Sciatic nerve (tissue), 2 donors: ENCODE results near the gene RELA. TPM values are rescaled to one million over a fixed set of nuclear protein-coding genes. Genes with fewer than 3 reads are reported as not detected.
"Not testable (repeated sequence)": the region's sequence is repeated elsewhere in the genome, so short reads cannot be mapped to it uniquely, and the experiment has no call there.

ENCODE experiments used
- ATAC-seq: fragments of 200-7000 bp; cut with Tn5 transposase; one replicate; pipeline ENCODE4 v1.9.1; 2020; ENCODE audit warnings: mild to moderate bottlenecking, moderate library complexity
- DNase-seq: peaks from one replicate; pipeline ENCODE4 v3.0.0-alpha.2; 2020; ENCODE audit warnings: low spot score
- intact Hi-C: fragments of 100-400 bp; cut with DNase I; formaldehyde crosslinking; loops from one replicate; pipeline ENCODE4 v1.14.2; 2022
- total RNA-seq: library from RNA; stranded (reverse); fragmentation: NEBNext Ultra II Directional; extraction: Animal tissue kit (Norgen Biotek cat#: 25700); gene quantifications from one replicate; pipeline ENCODE4 v1.2.1, GENCODE V29; 2021
- donor health status: DM: no; HTN: no; CAD: no.
- donor health status: DM: no; HTN: no; CAD: no.

The RELA gene
- total RNA-seq, 1 donor from 2014 or later = 95.6 TPM

GRCh38 chr11:65651589-65652510 is 10.9 kb downstream of the RELA start:
- peak; percentile 40 for ATAC-seq
- DNase-seq = no peak
- intact Hi-C loops = no loop called here

GRCh38 chr11:65651339-65651588 is 11.5 kb downstream of the RELA start:
- intact Hi-C loops = no loop called here
- DNase-seq = no peak
- ATAC-seq = no peak

DNA sequence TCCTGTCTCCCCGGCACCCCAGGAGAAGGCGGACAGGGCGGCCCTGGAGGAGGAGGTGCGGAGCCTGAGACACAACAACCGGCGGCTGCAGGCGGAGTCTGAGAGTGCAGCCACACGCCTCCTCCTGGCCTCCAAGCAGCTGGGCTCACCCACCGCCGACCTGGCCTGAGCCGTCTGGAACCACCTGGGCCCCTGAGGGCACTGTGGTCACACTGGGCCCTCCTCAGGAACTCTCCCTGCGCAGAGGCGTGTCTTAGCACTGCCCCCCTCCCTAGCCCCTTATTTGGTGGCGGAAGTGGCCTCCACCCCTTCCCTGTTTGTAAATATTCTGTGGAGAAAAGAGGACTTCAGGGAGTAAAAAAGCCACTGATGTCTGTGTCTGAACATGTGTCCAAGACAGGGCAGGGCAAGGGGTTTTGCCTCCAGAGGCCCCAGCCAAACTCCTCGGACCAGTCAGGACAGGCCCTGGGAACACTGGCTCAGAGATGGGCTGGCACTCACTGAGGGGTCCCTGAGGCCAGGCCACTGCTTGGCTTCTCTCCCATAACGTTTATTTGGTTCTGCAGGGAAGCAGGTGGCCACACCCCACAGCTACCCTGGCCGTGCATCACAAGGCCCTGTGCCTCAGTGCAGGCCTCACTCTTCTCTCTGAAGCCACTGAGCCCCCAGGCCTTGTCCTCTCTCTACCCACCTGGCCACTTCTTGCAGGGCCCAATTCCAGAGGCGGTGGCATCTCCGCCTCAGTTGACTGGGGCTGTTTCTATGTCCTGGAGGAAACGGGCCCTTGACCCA is 12.0 kb downstream of the RELA start:
- intact Hi-C loops = no loop called here
- ATAC-seq (peak; percentile 9), DNase-seq (no peak)

DNA sequence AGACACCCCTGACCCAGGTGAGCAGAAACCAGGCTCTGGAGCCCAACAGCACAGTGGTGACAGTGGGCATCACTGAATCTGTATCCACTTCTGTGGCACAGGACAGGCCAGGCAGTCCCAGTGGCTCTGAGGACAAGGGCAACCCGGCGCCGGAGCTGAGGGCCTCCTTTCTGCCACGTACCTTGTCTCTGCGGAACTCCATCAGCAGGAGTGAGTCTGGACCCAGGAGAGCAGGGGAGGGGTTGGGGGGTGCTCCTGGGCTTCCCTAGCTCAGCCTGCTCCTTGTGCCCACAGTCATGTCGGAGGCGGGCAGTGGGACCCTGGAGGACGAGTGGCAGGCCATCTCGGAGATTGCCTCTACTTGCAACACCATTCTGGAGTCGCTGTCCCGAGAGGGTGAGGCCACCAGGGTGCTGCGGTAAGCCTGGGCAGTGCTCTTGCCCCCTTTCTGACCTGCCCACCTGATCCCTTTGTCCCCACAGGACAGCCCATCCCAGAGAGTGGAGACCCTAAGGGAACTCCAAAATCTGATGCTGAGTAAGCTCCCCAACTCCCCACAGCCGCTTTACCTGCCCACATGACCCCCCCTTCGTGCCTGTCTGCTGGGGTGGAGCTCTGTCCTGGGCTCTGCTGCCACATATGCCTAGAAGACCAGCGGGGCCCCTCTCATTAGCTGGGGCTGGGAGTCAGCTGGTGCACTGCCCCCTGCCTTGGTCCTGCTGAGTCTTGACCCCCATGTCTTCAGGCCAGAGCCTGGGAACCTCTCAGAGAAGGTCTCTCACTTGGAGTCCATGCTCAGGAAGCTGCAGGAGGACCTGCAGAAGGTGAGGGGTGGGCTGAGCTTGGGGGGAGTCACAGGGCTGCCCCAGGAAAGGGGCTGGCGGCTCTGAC is 12.8 kb downstream of the RELA start:
- intact Hi-C loops = no loop called here
- DNase-seq (peak; percentile 58), ATAC-seq (no peak)

- intact Hi-C loops = no loop called here
- no peak for DNase-seq
These were observed 13.7 kb downstream of the RELA start for GRCh38 chr11:65648997-65649493.

DNA sequence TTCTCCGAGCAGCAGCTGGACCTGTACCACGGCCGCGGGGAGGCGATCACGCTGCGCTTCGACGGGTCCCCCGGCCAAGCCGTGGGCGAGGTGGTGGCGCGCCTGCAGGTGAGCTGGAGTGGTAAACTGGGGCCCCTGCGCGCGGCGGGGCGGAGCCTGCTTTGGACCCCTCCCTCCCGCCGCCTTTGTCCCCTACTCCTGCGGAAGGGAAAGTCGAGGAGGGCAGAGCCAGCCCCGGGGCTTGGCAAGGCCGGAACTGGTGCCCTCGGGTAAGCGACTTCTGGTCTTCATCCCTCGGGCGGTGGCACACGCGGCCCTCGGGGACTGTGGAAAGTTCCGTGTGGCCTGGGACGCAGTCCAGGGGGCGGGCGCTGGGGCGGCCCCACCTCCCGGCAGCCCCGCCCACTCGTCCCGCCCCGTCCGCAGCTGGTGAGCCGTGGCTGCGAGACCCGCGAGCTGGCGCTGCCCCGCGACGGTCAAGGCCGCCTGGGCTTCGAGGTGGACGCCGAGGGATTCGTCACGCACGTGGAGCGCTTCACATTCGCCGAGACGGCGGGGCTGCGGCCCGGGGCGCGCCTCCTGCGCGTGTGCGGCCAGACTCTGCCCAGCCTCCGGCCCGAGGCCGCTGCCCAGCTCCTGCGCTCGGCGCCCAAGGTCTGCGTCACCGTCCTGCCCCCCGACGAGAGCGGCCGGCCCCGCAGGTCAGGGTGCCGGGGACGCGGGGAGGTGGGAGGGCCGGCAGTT is 15.6 kb downstream of the RELA start:
- DNase-seq = no peak
- no peak for ATAC-seq

More at GRCh38 chr11:65648997-65649493, 13.7 kb downstream of the RELA start:
- no peak for ATAC-seq

DNA sequence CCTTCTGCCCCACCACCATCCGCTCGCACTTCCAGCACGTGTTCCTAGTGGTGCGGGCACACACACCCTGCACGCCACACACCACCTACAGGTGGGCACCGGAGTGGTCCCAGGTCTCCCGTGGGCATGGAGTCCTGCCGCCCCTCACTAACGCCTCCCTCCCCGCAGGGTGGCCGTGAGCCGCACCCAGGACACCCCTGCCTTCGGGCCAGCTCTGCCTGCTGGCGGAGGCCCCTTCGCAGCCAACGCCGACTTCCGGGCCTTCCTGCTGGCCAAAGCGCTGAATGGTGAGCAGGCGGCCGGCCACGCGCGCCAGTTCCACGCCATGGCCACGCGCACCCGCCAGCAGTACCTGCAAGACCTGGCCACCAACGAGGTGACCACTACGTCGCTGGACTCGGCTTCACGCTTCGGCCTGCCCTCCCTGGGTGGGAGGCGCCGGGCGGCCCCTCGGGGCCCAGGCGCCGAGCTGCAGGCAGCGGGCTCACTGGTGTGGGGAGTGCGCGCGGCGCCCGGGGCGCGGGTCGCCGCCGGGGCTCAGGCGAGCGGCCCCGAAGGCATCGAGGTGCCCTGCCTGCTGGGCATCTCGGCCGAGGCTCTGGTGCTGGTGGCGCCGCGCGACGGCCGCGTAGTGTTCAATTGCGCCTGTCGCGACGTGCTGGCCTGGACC is 16.3 kb downstream of the RELA start:
- ATAC-seq (no peak), DNase-seq (no peak)
- intact Hi-C loops = no loop called here

More for the DNA sequence above, 15.6 kb downstream of the RELA start:
- intact Hi-C loops = no loop called here

DNA sequence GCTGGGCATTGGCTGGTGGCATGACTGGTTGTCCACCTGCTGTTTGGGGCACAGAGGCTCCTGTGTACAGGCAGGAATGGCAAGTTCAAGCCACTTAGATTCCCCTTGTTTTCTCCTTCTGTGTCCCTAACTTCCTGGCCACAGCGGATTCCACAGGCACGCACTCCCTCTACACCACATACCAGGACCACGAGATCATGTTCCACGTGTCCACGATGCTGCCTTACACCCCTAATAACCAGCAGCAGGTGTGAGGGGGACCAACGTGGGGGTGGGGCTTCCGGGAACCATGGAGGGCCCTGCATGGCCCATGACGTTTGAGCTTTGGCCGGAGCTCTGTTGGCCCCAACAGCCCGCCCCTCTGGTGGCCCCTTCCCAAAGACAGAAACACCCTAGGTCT is 17.0 kb downstream of the RELA start:
- intact Hi-C loops = no loop called here
- DNase-seq (no peak), ATAC-seq (no peak)

DNA sequence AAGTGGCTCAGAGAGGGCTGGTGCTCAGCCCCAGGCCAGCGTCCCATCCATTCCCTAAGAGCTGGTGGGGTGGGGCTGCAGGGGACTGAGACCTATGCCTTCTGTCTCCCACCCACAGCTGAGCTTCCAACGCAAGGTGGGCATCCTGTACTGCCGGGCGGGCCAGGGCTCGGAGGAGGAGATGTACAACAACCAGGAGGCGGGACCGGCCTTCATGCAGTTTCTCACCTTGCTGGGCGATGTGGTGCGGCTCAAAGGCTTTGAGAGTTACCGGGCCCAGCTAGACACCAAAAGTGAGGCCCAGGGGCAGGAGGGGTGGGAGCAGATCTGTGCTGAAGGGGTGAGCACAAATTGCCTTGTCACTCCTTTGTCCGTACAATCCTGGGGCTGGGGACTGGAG is 17.9 kb downstream of the RELA start:
- DNase-seq (no peak), ATAC-seq (no peak)
- intact Hi-C loops = no loop called here

- no peak for ATAC-seq
- no peak for DNase-seq
- intact Hi-C loops = no loop called here
These were observed 18.7 kb downstream of the RELA start for GRCh38 chr11:65643971-65644370.

- intact Hi-C loops = no loop called here
- DNase-seq = no peak
- ATAC-seq = no peak
These were observed 20.6 kb downstream of the RELA start for GRCh38 chr11:65642014-65642671.

- ATAC-seq (no peak), DNase-seq (no peak)
- intact Hi-C loops = no loop called here
These were observed 21.3 kb downstream of the RELA start for GRCh38 chr11:65641297-65642013.

GRCh38 chr11:65640483-65641296 is 22.0 kb downstream of the RELA start:
- no peak for DNase-seq
- intact Hi-C loops = no loop called here
- peak; percentile 7 for ATAC-seq

- intact Hi-C loops = no loop called here
- ATAC-seq = peak; percentile 0
These were observed 22.9 kb downstream of the RELA start for GRCh38 chr11:65639623-65640482.

GRCh38 chr11:65639228-65639597 is 23.5 kb downstream of the RELA start:
- intact Hi-C loops, ATAC-seq, DNase-seq: not testable (repeated sequence)

More at GRCh38 chr11:65639623-65640482, 22.9 kb downstream of the RELA start:
- DNase-seq = no peak
